NCI-H1092 treated with DMSO at 0.1 percent for 48 hours (cell line): Measurements from ENCODE around the gene SSH3.

ENCODE experiments used
- DNase-seq: peaks from one replicate; lab custom pipeline; 2025; lab: John Stamatoyannopoulos, UW

The SSH3 gene

GRCh38 chr11:67280341-67280787 is 23.0 kb upstream of the SSH3 start:
- DNase-seq = no peak

GRCh38 chr11:67280788-67281551 is 22.4 kb upstream of the SSH3 start:
- no peak for DNase-seq

GRCh38 chr11:67281552-67282150 is 21.7 kb upstream of the SSH3 start:
- DNase-seq = no peak

GRCh38 chr11:67282155-67282875 is 21.0 kb upstream of the SSH3 start:
- DNase-seq = no peak

- no peak for DNase-seq
Measured at GRCh38 chr11:67282876-67283371, 20.4 kb upstream of the SSH3 start.

- DNase-seq = no peak
Measured at GRCh38 chr11:67283481-67283963, 19.8 kb upstream of the SSH3 start.

- DNase-seq = no peak
Measured at GRCh38 chr11:67284811-67285540, 18.4 kb upstream of the SSH3 start.

GRCh38 chr11:67285541-67286498 is 17.5 kb upstream of the SSH3 start:
- no peak for DNase-seq

- DNase-seq = no peak
Measured at GRCh38 chr11:67286621-67287333, 16.6 kb upstream of the SSH3 start.

GRCh38 chr11:67287355-67288197 is 15.8 kb upstream of the SSH3 start:
- no peak for DNase-seq

GRCh38 chr11:67288198-67288451 is 15.2 kb upstream of the SSH3 start:
- no peak for DNase-seq

- peak; percentile 88 for DNase-seq
Measured at GRCh38 chr11:67288452-67289225, 14.7 kb upstream of the SSH3 start.

GRCh38 chr11:67289226-67289650 is 14.1 kb upstream of the SSH3 start, which contains the start of gene ANKRD13D:
ANKRD13D (plus strand) TSS chr11:67289303; CDS start chr11:67289461, 158 bp downstream.
- DNase-seq = no peak

GRCh38 chr11:67289651-67290479 is 13.5 kb upstream of the SSH3 start:
- peak; percentile 30 for DNase-seq

GRCh38 chr11:67290801-67291200 is 12.5 kb upstream of the SSH3 start:
- no peak for DNase-seq

- no peak for DNase-seq
Measured at GRCh38 chr11:67291481-67292381, 11.6 kb upstream of the SSH3 start.

GRCh38 chr11:67292671-67293070 is 10.7 kb upstream of the SSH3 start:
- no peak for DNase-seq
